Gastroesophageal sphincter (tissue), 4 donors: ENCODE data around the gene MTIF2. TPM values are rescaled to one million over a fixed set of nuclear protein-coding genes. Genes with fewer than 3 reads are reported as not detected.
A peak's percentile ranks its signal among the peaks of the same experiment; 100 is the strongest.

Experiments
- ATAC-seq: fragments of 150-250 bp; one replicate; pipeline ENCODE4 v1.9.1; 2016; ENCODE audit warnings: mild to moderate bottlenecking, moderate library complexity
- H3K27ac ChIP-seq, 4 donors: fragments of 200-600 bp; sonication (generic) in 3 of 4; 1 replicate in 3 of 4; 2 replicates in 1 of 4; pipeline ENCODE4 v1.5.1; 2016 to 2019
- H3K27me3 ChIP-seq: fragments of 200-600 bp; sonication (generic); one replicate; pipeline ENCODE4 v1.5.1; 2019
- H3K36me3 ChIP-seq, 2 donors: fragments of 200-600 bp; sonication (generic); one replicate each; pipeline ENCODE4 v1.5.1; 2019; ENCODE audit warnings: control low read depth in 1 of 2
- H3K4me1 ChIP-seq, 3 donors: fragments of 200-600 bp; sonication (generic); 1 replicate in 2 of 3; 2 replicates in 1 of 3; pipeline ENCODE4 v1.5.1; 2016 to 2019; ENCODE audit warnings: control low read depth in 2 of 3
- H3K4me3 ChIP-seq, 2 donors: fragments of 200-600 bp; sonication (generic); one replicate each; pipeline ENCODE4 v1.5.1; 2019; ENCODE audit warnings: mild to moderate bottlenecking in 1 of 2, moderate library complexity in 1 of 2
- H3K9me3 ChIP-seq, 3 donors: fragments of 200-600 bp; sonication (generic); one replicate each; pipeline ENCODE4 v1.5.1; 2017 to 2019; ENCODE audit warnings: control low read depth in 2 of 3
- CTCF ChIP-seq, 4 experiments: fragments of 200-600 bp in 2 of 4; fragments of 450-650 bp in 2 of 4; sonication (generic) in 1 of 4; IDR thresholded peaks; one replicate each; pipeline ENCODE4 v1.5.1; 2017 to 2019; ENCODE audit warnings: antibody characterized with exemption in 4 of 4, mild to moderate bottlenecking in 2 of 4, moderate library complexity in 2 of 4
- EP300 ChIP-seq: sonication (generic); formaldehyde crosslinking; IDR thresholded peaks from one replicate; pipeline ENCODE4 v1.6.1; 2017; ENCODE audit warnings: antibody characterized with exemption, mild to moderate bottlenecking
- POLR2A ChIP-seq, 2 donors: fragments of 450-650 bp; IDR thresholded peaks; one replicate each; pipeline ENCODE4 v1.6.1; 2017; ENCODE audit warnings: antibody characterized with exemption in 2 of 2, mild to moderate bottlenecking in 2 of 2, moderate library complexity in 1 of 2
- POLR2AphosphoS5 ChIP-seq: sonication (generic); formaldehyde crosslinking; IDR thresholded peaks from one replicate; pipeline ENCODE4 v1.6.1; 2017; ENCODE audit warnings: antibody characterized with exemption
- WGBS, 2 donors: methylation state at CpG; one replicate each; pipeline ENCODE4 v1.1.5; 2018; ENCODE audit warnings: low coverage in 1 of 2; 5-methylcytosine and 5-hydroxymethylcytosine counted together
- total RNA-seq, 4 donors: library from RNA; depleted of rRNA; stranded (reverse); fragments of >200 nt; gene quantifications; one replicate each; pipeline ENCODE4 v1.1.0, GENCODE V29; 2016

The MTIF2 gene
- total RNA-seq, 4 donors from 2014 or later: 19.1 to 24.0 (median 22.4) TPM

- H3K27ac ChIP-seq: peak overlapping the region in 3 of 4 donors; percentile 93 to 96 (median 96)
- 67% methylated on average over 5 of the region's 19 CpGs; no CpG with 5 or more reads in 1 of the 2 donors for WGBS, 2 donors
- ATAC-seq: no peak
Measured at GRCh38 chr2:55224761-55225261, 44.2 kb downstream of the MTIF2 start.

GRCh38 chr2:55223958-55224760 is 44.9 kb downstream of the MTIF2 start:
- ATAC-seq: no peak
- Histone ChIP-seq H3K27ac (peak overlapping the region in 3 of 4 donors; percentile 93 to 96 (median 96)), H3K36me3 (no peaks in the 10 kb centered on the region), H3K9me3 (no peaks in the 10 kb centered on the region), H3K4me1 (peaks cover 0 to 21% (median 0%) of the 10 kb centered on the region in 3 donors), H3K4me3 (peak overlapping the region; percentile 84 to 97), H3K27me3 (no peaks in the 10 kb centered on the region)
- 92 to 100% methylated on average over 1 to 2 of the region's 25 CpGs for WGBS, 2 donors
- TF ChIP-seq EP300 (no peak), POLR2AphosphoS5 (no peak), CTCF (IDR thresholded peaks at IDR 0.05) (no peak), POLR2A (IDR thresholded peaks at IDR 0.05) (no peak)

More at GRCh38 chr2:55224761-55225261, 44.2 kb downstream of the MTIF2 start:
- no peak overlapping the region for H3K4me3 ChIP-seq
- TF ChIP-seq POLR2A (IDR thresholded peaks at IDR 0.05) (no peak), CTCF (IDR thresholded peaks at IDR 0.05) (no peak), POLR2AphosphoS5 (no peak), EP300 (no peak)
- H3K27me3 ChIP-seq: no peaks in the 10 kb centered on the region
- H3K4me1 ChIP-seq: peaks cover 0 to 21% (median 0%) of the 10 kb centered on the region in 3 donors
- no peaks in the 10 kb centered on the region for H3K9me3 ChIP-seq
- no peaks in the 10 kb centered on the region for H3K36me3 ChIP-seq

- TF ChIP-seq EP300 (no peak), POLR2A (IDR thresholded peaks at IDR 0.05) (no peak), CTCF (IDR thresholded peaks at IDR 0.05) (no peak), POLR2AphosphoS5 (no peak)
- ATAC-seq: no peak
- Histone ChIP-seq H3K27me3 (no peaks in the 10 kb centered on the region), H3K4me3 (no peak overlapping the region), H3K36me3 (no peaks in the 10 kb centered on the region), H3K4me1 (no peaks in the 10 kb centered on the region), H3K9me3 (no peaks in the 10 kb centered on the region), H3K27ac (no peak overlapping the region)
Measured at GRCh38 chr2:55213822-55214221, 55.2 kb downstream of the MTIF2 start.

- TF ChIP-seq POLR2AphosphoS5 (no peak), EP300 (no peak), POLR2A (IDR thresholded peaks at IDR 0.05) (no peak), CTCF (IDR thresholded peaks at IDR 0.05) (no peak)
- H3K4me1 ChIP-seq: no peaks in the 10 kb centered on the region
- no peak overlapping the region for H3K4me3 ChIP-seq
- 88 to 100% methylated on average over 2 of the region's 2 CpGs for WGBS, 2 donors
- no peaks in the 10 kb centered on the region for H3K27me3 ChIP-seq
- ATAC-seq: no peak
- H3K27ac ChIP-seq: no peak overlapping the region
- H3K9me3 ChIP-seq: no peaks in the 10 kb centered on the region
- peaks cover 0 to 27% of the 10 kb centered on the region in 2 donors for H3K36me3 ChIP-seq
Measured at GRCh38 chr2:55204950-55205349, 64.1 kb downstream of the MTIF2 start.

- Histone ChIP-seq H3K36me3 (peaks cover 0 to 31% of the 10 kb centered on the region in 2 donors), H3K9me3 (no peaks in the 10 kb centered on the region), H3K27ac (no peak overlapping the region), H3K4me3 (no peak overlapping the region), H3K4me1 (no peaks in the 10 kb centered on the region), H3K27me3 (no peaks in the 10 kb centered on the region)
- TF ChIP-seq POLR2AphosphoS5 (no peak), CTCF (IDR thresholded peaks at IDR 0.05) (no peak), POLR2A (IDR thresholded peaks at IDR 0.05) (no peak), EP300 (no peak)
- 93 to 98% methylated on average over 2 to 3 of the region's 3 CpGs for WGBS, 2 donors
- ATAC-seq: no peak
Measured at GRCh38 chr2:55204536-55204935, 64.5 kb downstream of the MTIF2 start.
